GM21576 (cell line): ENCODE results near the gene LGI4.

Experiments
- ATAC-seq: cut with Tn5 transposase; IDR thresholded peaks from one replicate; pipeline ENCODE4 v1.9.1; 2021; ENCODE audit warnings: mild to moderate bottlenecking, moderate library complexity; ENCODE audit not compliant: unreplicated experiment

Gene LGI4

DNA sequence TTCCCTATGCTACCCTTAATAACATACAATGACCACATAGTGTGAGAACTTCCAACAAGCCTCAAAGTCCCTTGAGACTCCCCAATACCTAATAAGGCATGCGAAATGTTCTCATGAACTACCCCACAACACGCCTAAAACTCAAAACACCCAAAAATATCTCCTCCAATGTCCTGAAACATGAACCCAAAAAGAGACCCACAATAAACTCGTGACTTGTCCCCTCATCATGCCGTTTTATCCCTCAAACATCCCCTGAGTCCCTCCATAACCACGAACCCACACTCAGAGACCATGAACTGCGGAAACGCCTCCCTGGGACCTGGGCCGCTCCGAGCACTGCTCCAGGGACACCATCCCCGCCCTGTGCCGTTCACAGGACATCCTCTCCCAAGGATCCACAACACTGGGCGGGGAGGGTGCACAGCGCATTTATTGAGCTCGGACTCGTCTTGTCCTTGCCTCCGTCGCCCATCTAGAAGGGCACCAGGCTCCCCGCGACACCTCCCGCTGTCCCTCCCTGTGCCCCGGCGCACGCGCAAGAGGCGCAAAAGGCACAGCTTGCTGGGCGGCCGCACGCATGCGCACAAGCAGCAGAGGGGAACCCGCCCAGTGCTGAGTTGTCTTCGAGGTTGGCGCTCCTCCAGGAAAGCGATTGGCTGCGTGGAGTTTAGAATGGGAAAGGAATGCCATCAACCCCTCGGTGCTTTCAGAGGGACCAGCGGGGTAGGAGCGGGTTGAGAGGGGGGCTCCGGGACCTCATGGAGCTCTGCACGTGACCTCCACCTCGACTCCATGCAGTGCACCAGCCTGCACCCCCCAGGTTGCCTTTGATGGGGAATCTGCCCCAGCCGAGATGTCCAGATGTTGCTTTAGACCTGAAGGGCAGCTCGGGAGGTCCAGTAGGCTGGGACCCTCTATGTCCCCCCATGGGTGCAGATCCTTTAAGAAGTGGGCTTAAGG is 10.5 kb downstream of the LGI4 start:
- ATAC-seq: peak; percentile 49

DNA sequence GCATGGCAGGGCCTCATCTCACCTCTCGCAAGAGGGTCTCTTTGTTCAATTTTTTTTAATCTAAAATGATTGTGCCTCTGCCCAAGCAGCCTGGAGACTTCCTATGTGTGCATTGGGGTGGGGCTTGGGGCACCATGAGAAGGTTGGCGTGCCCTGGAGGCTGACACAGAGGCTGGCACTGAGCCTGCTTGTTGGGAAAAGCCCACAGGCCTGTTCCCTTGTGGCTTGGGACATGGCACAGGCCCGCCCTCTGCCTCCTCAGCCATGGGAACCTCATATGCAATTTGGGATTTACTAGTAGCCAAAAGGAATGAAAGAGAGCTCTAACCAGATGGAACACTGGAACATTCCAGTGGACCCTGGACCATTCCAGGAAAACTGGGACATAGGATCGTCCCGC is 11.3 kb downstream of the LGI4 start:
- no peak for ATAC-seq

DNA sequence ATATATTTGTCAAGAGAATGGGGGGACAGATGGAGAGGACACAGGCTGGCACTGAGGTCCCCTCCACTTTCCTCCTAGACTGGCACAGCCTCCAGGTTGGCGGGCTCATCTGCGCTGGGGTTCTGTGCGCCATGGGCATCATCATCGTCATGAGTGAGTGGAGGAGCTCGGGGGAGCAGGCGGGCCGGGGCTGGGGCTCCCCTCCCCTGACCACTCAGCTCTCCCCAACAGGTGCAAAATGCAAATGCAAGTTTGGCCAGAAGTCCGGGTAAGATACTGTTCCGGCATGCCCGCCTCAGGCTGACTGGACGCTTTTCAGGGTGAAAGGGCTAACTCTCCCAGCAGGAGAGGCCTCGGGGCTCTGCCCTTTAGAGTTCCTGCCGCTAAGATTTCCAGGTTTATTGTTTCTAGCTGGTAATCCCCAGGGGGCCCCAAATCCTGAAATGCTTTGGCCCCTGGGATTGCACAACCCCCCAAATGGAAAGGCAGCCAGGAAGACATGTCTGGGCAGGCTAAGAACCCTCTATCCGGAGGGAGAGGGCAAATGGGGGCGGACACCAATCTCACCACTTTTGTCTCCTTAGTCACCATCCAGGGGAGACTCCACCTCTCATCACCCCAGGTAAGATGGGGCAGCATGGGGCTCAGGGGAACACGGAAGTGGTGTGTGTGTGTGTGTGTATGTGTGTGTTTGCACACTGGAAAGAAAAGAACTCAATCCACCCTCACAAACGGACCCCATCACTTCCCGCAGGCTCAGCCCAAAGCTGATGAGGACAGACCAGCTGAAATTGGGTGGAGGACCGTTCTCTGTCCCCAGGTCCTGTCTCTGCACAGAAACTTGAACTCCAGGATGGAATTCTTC is 11.9 kb downstream of the LGI4 start:
- ATAC-seq: no peak

DNA sequence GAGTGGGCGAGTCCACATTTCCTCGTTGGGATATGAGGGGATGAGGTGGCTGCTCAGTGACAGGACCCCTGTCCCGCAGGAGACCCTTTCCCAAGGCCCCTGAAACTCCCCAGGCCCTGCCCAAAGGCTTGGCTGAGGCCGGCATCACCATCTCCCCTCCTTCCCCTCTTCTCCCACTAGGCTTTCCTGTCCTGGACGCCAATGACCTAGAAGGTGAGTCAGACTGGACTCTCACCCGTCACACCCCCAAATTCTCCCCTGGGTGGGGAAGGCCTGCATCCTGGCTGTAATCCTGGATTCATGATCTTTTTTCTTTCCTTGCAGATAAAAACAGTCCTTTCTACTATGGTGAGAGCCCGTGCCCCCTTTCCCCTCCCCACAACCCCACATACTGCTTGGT is 14.0 kb downstream of the LGI4 start:
- ATAC-seq: no peak

DNA sequence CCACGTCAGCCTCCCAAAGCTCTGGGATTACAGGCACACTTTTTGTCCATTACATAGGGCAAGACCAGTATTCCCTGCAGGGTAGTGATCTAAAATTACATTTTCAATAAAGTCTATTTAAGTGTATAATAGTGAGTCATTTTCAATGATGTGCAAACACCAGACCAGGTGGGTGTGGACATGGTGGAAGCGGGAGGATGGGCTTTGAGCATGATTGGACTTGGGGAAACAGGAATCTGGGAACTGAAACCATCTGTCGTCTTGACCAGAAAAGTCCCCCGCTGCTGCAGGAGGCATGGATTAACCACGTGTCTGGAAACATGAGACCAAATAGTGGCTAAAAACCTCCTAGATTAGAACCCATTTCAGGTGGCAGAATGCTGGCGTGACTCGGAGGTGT is 14.4 kb downstream of the LGI4 start:
- ATAC-seq: no peak

DNA sequence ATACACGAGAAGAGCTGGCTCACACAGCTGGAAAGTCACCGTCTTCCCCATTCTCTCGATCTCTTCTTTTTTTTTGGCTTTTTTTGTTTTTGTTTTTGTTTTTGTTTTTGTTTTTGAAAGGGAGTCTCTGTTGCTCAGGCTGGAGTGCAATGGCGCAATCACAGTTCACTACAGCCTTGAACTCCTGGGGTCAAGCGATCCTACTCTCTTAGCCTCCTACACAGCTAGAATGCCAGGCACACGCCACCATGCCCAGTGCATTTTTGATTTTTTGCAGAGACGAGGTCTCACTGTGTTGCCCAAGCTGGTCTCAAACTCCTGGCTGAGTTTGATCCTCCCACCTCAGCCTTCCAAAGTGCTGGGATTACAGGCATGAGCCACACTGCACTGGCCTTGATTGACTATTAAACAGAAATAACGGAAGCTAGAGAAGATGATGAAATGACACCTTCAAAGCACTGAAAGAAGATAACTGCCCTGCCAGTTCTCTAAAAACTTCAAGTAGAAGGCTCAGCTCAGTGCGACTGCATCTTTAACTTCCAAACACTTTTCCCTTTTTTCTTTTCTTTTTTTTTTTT is 15.2 kb downstream of the LGI4 start:
- no peak for ATAC-seq

DNA sequence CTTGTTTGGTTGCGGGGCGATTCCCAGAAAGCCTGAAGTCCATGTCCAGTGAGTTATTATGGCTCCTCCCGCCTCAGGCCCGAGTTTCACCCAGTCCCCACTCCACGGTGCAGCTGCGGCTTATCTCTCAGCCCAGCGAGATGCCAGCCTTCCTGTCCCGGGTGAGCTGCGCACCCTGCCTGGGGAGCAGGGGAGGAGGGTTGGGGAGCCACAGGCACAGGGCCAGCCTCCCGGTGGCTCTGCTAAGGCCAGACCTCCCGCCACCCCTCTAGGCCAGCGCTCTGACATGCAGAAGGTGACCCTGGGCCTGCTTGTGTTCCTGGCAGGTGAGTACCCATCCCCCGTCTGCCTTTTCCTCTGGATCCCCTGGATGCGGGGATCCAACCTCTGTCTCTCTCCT is 15.8 kb downstream of the LGI4 start:
- no peak for ATAC-seq

DNA sequence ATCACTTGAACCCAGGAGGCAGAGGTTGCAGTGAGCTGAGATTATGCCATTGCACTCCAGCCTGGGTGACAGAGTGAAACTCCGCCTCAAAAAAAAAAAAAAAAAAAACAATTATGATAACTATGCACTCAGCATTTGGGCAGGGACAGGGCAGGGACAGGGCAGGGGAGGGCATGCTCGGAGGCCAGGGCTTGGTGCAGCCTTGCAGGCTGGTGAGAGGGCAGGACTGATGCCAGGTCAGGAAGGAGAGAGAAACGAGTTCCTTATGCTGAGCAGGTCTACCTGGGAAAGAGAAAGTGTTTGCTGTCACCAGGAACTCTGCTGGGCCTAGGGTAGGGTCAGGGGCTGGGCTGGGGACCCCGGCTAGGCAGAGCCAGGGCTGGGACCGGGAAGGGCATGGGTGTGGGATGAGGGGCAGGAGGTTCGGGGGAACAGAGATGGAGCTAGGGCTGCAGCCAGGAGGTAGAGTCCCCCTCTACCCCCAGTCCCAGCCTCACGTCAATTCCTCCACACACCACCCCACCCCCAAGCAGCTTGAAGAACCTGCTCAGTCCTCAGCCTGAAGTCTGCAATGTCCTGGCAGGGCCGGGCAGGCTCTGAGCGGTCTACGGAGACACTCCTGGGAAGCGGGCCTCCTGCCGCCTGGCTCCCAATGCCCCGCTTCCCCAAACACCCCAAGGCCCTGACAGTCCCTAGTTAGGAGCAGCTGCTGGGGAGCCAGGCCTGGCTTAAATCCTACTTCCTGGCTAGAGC is 16.4 kb downstream of the LGI4 start:
- no peak for ATAC-seq

DNA sequence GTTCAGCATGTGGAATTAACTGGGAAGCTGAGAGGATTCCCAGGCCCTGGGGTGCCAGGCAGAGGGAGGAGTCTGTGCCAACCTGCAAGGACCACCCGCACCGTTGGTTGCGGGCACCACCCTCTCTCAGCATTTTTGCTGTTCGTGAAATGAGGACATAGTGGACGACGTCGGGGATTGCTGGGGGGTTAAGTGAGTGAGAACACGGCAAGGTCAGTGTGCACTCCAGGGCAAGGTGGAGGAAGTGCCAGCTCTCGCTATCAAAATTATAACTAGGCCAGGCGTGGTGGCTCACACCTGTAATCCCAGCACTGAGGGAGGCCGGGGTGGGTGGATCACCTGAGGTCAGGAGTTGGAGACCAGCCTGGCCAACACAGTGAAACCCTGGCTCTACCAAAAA is 17.1 kb downstream of the LGI4 start:
- no peak for ATAC-seq

DNA sequence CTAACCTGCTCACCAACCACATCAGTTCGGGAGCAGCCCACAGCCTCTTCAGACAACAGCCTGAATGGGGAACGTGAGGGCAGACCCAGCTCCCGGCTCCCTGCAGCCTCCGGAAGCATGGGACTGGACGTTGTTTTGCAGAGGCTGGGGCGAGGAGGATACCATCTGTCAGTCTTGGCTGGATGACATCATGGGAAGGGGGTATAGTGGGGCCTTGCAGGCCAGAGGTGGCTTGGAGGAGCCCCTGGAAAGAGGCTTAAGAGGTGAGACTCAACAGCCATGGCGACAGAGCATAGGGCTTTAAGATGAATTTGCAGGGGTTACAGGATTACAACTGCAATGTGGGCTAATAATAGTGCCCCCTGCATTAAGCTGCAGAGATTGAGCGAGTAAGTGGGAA is 17.7 kb downstream of the LGI4 start:
- ATAC-seq: no peak

DNA sequence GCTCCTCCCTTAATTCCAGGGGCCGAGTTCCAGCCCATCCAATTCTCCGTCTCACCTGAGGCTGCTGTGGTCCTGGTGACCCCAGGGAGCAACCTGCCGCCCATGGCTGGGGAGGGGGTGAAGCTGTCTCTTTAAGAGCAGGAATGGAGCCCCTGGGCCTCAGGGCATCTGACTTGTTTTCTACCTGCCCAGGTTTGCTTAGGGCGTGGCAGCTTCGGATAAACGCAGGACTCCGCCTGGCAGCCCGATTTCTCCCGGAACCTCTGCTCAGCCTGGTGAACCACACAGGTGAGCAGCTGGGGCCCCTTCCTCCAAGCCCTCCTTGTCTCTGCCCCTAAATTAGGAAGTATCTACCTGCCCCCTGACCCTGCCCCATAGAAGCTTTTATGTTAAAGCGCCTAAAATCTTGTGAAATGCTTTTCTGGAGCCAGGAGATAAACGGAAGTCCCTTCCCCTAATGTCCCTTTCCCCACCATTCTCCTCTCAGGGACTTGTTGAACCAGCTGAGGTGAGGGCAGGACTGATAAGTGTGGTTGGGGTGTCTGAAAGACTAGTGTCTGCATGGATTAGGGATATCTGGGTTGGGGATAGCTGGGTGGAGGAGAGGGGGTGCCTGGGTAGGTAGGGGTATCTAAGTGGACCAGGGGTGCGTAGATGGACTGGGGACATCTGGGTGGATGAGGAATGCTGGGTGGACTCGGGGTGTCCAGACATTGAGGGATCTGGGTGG is 18.6 kb downstream of the LGI4 start:
- ATAC-seq: no peak

DNA sequence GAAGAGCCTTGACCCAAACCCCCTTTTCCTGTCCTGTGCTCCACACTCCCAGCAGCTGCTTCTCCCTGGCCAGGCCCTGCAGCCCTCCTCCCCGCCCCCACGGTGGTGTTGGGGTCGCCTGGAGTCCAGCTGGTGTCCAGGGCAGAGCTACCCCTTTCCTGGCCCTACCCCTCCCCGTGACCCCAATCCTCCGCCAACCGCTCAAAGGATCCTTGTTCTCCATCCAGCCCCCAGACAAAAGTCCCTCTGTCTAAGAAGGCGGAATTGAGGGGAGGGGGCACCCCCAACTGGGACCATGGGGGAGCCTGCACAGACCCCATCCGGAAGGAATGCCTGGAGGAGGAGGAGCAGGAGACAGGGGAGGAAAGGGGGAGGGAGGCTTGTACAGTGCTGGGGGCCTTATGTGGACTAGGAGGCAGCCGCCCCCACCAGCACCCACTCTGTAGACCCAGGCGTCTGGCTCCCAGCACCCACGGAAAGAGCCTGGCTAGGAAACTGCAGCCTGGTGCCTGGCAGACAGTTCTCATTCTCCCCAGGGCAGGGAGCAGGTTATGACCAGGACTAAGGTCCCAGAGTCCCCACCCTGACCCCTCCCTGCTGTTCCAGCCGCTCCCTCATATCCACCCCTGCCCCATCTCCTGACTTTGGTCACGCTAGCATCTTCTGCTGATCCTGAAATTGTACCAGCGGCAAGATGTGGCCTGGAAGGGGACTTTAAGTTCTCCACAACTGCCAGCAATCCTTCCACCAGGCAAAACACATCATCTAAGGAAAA is 19.5 kb downstream of the LGI4 start, which contains the start of gene FXYD3:
Gene FXYD3, plus strand, starts transcription at position 647 of the 775 bp plus-strand sequence. CDS start 3,554 bp downstream, outside the sequence.
- no peak for ATAC-seq

DNA sequence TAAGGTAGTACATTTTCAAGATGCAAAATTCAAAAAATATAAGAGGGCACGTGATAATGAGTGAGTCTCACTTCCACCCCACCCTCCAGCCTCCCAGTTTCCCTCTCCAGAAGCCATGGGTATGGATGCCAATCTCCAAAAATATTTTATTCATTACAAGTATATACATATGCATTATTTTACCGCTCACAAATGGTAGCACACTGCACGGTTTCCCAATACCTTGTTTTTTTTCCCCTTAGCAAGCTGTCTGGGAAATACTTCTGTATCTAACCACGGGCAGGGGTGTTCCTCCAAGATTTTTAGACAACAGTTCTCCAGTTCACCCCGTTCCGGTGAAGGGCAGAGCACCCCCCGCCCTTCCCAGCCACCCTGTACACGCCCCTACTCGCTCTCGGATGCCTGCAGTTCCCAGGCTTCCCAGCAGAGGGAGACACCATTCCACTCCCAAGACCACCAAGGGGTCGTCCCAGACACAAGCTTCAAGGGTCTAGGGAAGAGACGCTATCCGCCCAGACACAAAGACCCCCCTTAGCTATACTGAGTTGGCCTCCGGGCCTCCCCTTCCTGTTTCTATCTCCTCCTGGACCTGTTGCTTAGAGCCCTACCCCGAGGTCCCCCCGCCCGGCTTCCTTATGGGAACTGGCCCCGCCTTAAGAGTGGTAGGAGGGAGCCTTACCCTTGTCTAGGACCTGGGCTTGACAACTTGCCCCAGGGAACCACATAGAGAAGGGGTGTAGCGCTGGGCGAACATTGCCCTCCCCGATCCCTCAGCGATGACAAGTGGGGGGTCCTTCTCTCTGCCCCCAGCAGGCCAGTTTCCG is 20.3 kb downstream of the LGI4 start:
- no peak for ATAC-seq

DNA sequence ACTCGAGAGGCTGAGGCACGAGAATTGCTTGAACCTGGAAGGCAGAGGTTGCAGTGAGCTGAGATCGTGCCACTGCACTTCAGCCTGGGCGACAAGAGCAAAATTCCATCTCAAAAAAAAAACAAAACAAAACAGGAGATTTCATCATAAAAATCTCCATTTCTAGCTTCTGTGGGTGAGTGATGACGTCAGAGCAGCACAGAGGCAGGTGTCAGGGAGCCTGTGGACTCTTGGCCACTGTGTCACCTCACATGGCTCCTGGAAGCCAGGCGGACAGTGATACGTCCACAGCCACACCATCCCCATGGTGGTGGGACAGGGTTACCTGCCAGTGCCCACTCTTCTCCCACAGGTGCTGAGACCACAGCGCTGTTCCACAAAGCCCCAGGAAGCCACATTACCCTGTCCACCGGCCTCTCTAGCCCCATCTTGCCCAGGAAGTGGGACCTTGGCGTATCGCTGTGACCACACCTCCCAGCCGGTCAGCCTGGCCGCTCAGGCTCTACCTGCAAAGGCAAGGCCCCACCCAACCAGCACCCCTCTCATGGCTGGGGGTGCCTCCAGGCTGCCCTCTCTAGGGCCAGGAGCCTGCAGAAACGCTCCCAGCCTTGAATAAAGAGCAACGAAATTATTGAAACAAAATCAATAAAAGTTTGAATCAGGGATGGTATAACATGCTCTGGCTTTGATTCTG is 21.7 kb downstream of the LGI4 start:
- no peak for ATAC-seq

DNA sequence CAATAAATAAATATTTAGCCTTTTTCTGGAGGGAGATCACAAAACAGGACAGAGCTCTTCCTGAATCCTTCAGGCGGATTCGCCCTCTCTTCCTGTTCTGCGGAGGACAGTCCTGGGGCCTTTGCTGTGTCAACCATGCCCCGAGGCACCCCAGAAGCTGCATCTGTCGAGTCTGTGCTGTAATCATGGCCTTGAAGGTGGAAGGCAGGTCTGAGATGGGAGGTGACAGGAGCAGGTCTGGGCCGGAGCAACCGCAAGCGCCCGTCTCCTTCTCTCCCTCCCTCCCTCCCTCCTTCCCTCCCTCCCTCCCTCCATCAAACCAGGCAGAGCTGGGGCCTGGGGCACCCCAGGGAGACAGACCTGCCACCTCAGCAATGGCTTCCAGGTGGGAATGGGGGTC is 23.9 kb downstream of the LGI4 start:
- ATAC-seq: no peak

DNA sequence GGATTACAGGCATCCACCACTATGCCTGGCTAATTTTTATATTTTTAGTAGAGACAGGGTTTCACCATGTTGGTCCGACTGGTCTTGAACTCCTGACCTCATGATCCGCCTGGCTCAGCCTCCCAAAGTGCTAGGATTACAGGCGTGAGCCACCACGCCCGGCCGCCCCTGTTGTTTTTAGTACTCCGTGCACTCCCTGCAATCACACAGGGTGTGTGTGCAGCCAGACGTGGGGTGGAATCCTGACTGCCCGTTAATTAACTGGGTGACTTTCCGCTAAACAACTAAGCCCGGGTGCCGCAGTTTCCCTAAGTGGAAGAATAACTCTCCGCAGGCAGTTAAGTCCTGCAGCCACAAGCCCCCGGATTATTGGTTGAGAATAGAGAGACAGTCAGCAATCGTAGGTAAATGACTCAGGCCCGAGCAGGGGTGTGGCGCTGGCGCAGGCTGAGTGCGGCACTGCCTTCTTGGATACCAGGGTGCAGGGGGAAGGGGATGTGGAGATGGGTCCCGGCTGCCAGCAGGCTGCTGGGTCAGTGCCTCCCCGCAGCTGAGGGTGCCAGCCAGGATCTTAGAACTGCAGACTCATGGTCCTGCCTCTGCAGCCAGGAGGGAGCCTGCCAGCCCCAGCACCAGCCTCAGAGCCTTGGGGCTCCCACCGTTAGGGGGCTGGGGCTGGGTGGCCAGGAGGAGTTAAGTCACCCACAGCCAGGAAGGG is 25.3 kb downstream of the LGI4 start:
- no peak for ATAC-seq

DNA sequence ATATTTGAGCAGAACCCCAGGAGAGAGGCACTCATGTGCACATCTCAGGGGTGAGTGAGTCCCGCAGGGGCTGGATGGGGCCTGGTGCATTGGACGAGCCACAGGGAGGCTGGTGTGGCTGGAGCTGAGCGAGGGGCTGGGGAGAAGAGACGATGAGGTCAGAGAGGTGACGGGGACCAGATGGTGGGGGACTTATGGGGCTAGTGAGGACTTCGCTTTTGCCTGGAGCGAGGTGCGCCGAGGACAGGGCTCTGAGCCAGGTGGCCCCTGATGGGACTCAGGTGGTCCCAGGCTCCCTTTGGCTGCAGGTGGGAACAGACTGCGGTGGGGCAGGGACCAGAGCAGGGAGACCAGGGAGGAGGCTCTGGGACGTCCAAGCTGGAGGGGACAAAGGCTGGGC is 26.1 kb downstream of the LGI4 start:
- no peak for ATAC-seq
